ENCODE data around the gene R3HDM1. TPM values are rescaled to one million over a fixed set of nuclear protein-coding genes. Genes with fewer than 3 reads are reported as not detected.

Gene R3HDM1
- total RNA-seq, 1 experiment from 2014 or later, result 52.4 TPM

- no TSS peak for BruUV-seq (replicated peaks)
- intact Hi-C loops (cut with micrococcal nuclease), result no loop called here
- CTCF ChIA-PET, result interaction anchor here (0.6 kb wide), 1 partner anchor 13 kb away, joined by 3 read pairs; no protein-coding TSS in a partner anchor
- no peak for DNase-seq (ENCODE audit: unreplicated experiment)
- Mint-ChIP-seq H3K9me3 (ENCODE audit: unreplicated experiment) (peaks cover 8% of the 10 kb centered on the region), H3K36me3 (ENCODE audit: insufficient read depth, unreplicated experiment) (peaks cover 4% of the 10 kb centered on the region), H3K4me1 (ENCODE audit: insufficient read depth, unreplicated experiment) (no peaks in the 10 kb centered on the region), H3K27me3 (ENCODE audit: insufficient read depth, unreplicated experiment) (no peaks in the 10 kb centered on the region), H3K4me3 (ENCODE audit: unreplicated experiment) (no peak overlapping the region), H3K27ac (ENCODE audit: low read depth, unreplicated experiment) (no peak overlapping the region)
- POLR2A ChIA-PET, result no interaction called here
- TF ChIP-seq CTCF (IDR thresholded peaks at IDR 0.05; ENCODE audit: unreplicated experiment), result no peak
These were observed 19.2 kb upstream of the R3HDM1 start for GRCh38 chr2:135512099-135512498.

GRCh38 chr2:135525786-135526185 lies 5.5 kb upstream of the R3HDM1 start:
- Mint-ChIP-seq H3K27ac (ENCODE audit: low read depth, unreplicated experiment) (no peak overlapping the region), H3K4me3 (ENCODE audit: unreplicated experiment) (no peak overlapping the region), H3K4me1 (ENCODE audit: insufficient read depth, unreplicated experiment) (peaks cover 17% of the 10 kb centered on the region), H3K9me3 (ENCODE audit: unreplicated experiment) (no peaks in the 10 kb centered on the region), H3K27me3 (ENCODE audit: insufficient read depth, unreplicated experiment) (no peaks in the 10 kb centered on the region), H3K36me3 (ENCODE audit: insufficient read depth, unreplicated experiment) (peaks cover 16% of the 10 kb centered on the region)
- BruUV-seq (replicated peaks), result no TSS peak
- intact Hi-C loops (cut with micrococcal nuclease), result no loop called here
- DNase-seq (ENCODE audit: unreplicated experiment), result no peak
- ChIA-PET CTCF (interaction anchor here (0.7 kb wide), 2 partner anchors 14 to 125 kb away, joined by 3 to 4 read pairs; no protein-coding TSS in a partner anchor), POLR2A (interaction anchor here (1.6 kb wide), 1 partner anchor 18 kb away, joined by 5 read pairs; no protein-coding TSS in a partner anchor)
- TF ChIP-seq CTCF (IDR thresholded peaks at IDR 0.05; ENCODE audit: unreplicated experiment), result no peak

GRCh38 chr2:135528006-135528405 lies 3.3 kb upstream of the R3HDM1 start:
- no peak overlapping the region for H3K27ac Mint-ChIP-seq (ENCODE audit: low read depth, unreplicated experiment)
- TF ChIP-seq CTCF (IDR thresholded peaks at IDR 0.05; ENCODE audit: unreplicated experiment), result no peak
- CTCF ChIA-PET, result interaction anchor here (0.6 kb wide), 1 partner anchor 181 kb away, joined by 4 read pairs; no protein-coding TSS in a partner anchor
- BruUV-seq (replicated peaks), result no TSS peak
- no peaks in the 10 kb centered on the region for H3K9me3 Mint-ChIP-seq (ENCODE audit: unreplicated experiment)
- no peaks in the 10 kb centered on the region for H3K27me3 Mint-ChIP-seq (ENCODE audit: insufficient read depth, unreplicated experiment)
- no peak for DNase-seq (ENCODE audit: unreplicated experiment)
- H3K4me1 Mint-ChIP-seq (ENCODE audit: insufficient read depth, unreplicated experiment), result peaks cover 6% of the 10 kb centered on the region
- H3K4me3 Mint-ChIP-seq (ENCODE audit: unreplicated experiment), result no peak overlapping the region
- peaks cover 6% of the 10 kb centered on the region for H3K36me3 Mint-ChIP-seq (ENCODE audit: insufficient read depth, unreplicated experiment)
- POLR2A ChIA-PET, result interaction anchor here (0.6 kb wide), 1 partner anchor 45 kb away, joined by 3 read pairs; no protein-coding TSS in a partner anchor
- intact Hi-C loops (cut with micrococcal nuclease), result no loop called here

GRCh38 chr2:135530313-135531230 lies 712 bp upstream of the R3HDM1 start, which contains the start of gene ZRANB3:
Gene ZRANB3, minus strand, starts transcription at chr2:135531218.
- CTCF ChIA-PET, result interaction anchor here (0.7 to 1.3 kb wide), 4 partner anchors 98 to 525 kb away, joined by 3 to 4 read pairs (median 4); no protein-coding TSS in a partner anchor
- TSS peak; percentile 73 for BruUV-seq (replicated peaks)
- intact Hi-C loops (cut with micrococcal nuclease), result loop anchor here (2.0 to 10.0 kb wide), 4 partner anchors 180 to 613 kb away; partner anchors contain the start of gene CCNT2

More at GRCh38 chr2:135530313-135531230, 712 bp upstream of the R3HDM1 start, which contains the start of gene ZRANB3:
- POLR2A ChIA-PET, result interaction anchor here (0.6 to 2.7 kb wide), 23 partner anchors 9 to 612 kb away, joined by 3 to 20 read pairs (median 4); partner anchors contain the start of genes CCNT2 and UBXN4
- Mint-ChIP-seq H3K27ac (ENCODE audit: low read depth, unreplicated experiment) (no peak within 1 kb of the TSS), H3K36me3 (ENCODE audit: insufficient read depth, unreplicated experiment) (peaks cover 6% of the 10 kb centered on the region), H3K4me1 (ENCODE audit: insufficient read depth, unreplicated experiment) (peaks cover 6% of the 10 kb centered on the region), H3K4me3 (ENCODE audit: unreplicated experiment) (no peak within 1 kb of the TSS), H3K9me3 (ENCODE audit: unreplicated experiment) (no peaks in the 10 kb centered on the region), H3K27me3 (ENCODE audit: insufficient read depth, unreplicated experiment) (no peaks in the 10 kb centered on the region)
- DNase-seq (ENCODE audit: unreplicated experiment), result peak; percentile 99
- TF ChIP-seq CTCF (IDR thresholded peaks at IDR 0.05; ENCODE audit: unreplicated experiment), result no peak

All from MCF 10A (cell line).